GM10847 (cell line): ENCODE measurements around the gene VSIG8.

Experiments
- POLR2A ChIP-seq: IDR thresholded peaks from 2 replicates; pipeline ENCODE4 v1.6.1; 2011; ENCODE audit not compliant: insufficient read length; ENCODE audit errors: extremely low read depth

The VSIG8 gene

GRCh38 chr1:159890390-159890789, 27.9 kb upstream of the VSIG8 start:
- no peak for TF ChIP-seq POLR2A

DNA sequence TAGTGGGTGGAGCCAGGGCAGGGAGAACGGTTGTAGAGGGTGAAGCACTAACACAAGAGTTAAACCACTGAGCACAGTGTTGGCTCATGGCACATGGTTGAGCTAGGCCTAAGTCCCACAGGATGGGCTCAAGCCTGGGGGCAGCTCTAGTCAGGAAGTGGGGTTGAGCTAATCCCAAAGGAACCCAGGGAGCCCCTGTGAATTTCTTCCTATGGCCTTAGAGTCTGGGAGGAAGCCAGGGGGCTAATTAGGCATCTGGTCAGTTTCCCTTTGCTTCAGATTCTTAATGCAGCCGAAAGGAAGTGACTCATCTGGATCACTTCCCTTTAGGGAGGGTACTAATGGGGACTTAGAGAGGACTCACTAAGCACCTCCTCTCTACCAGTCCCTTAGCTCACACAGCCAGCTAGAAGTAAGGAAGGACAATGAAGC, 27.4 kb upstream of the VSIG8 start:
- no peak for TF ChIP-seq POLR2A

DNA sequence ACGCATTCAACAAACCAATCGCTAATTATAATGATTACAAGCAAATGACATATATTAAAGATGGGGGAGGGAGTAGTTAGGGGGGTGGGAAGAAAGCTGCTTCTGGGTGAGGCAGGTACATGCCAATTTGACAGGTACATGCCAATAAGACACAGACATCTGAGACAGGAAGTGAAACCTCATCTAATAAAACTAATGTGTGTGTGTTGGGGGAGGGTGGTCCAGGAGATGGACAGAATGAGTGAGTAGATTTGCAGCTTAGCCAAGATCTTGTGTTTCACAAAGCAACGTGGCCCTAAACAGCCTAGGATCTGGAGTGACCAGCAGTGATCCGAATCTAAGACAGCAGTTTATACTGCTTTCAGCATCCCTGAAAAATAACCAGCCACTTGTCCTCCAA, 26.7 kb upstream of the VSIG8 start:
- TF ChIP-seq POLR2A: no peak

DNA sequence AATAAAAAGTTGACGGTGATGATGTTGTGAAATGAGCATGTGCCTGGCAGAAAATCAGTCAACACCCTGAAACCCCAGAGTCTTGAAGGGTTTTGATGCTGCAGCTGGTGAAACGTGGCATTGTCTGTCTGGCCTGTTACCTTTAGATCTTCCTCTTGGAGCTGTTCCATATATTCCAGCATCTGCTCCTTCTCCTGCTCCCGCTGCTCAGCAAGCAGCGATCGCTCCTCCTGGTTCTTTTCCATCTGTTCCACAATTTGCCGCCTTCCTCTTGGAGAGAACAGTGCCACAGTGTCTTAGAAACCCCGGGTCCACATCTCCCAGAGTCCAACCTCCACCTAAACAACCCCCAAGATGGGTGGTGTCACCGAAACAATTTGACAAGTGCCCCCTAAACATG, 21.8 kb upstream of the VSIG8 start:
- no peak for TF ChIP-seq POLR2A

GRCh38 chr1:159883134-159883533, 20.7 kb upstream of the VSIG8 start:
- no peak for TF ChIP-seq POLR2A

- TF ChIP-seq POLR2A: no peak
These were observed 20.0 kb upstream of the VSIG8 start for GRCh38 chr1:159882527-159882862.

DNA sequence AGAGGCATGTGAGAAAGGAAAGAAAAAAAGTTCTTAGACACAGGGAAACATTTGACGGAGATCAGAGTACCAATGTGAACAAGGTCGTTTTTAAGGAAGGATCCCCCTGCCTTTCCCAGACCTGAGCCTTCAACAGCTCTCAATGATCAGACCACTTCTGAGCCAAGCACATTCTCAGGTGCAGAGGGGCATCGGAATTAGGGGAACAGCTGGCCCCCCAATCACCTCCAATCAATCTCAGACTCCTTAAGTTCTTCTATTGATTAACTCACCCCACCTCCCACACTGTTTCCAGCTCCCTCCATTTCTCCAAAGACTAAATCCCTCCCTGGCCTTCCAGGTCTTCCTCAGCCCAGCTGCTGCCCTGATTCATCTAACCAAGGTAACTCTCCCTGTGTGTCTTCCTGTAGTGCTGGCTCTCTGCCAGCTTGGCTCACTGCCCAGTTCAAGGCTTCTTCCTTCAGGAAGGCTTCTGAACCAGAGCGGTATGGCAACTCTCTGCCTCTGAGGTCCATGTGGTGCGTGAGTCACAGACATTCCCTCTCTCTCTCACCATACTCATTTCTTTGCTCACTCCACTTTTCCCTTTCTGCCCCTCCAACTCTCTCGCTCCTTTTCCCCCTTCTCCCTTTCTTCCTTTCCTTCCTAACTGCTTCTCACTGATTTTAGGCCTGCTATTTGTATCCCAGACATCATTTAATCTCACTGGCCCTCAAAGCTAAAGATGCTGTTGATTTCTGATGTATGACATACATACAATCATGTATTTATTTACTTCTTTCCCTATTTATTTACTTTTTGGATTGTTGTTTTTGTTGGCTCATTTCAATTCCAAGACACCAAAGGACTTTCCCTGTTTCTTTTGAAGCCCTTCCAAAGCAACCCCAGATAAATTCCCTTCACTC, 19.4 kb upstream of the VSIG8 start:
- TF ChIP-seq POLR2A: no peak

DNA sequence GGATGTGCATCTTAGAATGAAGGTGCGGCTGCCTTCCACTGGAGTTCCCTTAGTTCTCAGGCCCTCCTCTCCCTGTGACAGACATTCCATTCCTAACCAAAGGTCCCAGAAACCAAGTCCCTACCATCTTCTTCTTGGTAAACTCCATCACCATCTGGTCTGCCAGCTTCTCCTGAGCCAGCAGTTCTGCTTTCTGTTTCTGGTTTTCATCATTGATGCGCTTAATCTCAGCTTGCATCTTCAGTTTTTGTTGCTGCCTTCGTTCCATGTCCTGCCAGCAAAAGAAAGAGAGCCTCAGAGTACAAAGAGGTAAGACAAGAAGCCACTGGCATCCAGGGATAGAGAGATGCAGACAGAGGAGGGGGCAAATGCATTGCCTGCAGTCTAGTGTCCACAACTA, 18.0 kb upstream of the VSIG8 start:
- TF ChIP-seq POLR2A: no peak

DNA sequence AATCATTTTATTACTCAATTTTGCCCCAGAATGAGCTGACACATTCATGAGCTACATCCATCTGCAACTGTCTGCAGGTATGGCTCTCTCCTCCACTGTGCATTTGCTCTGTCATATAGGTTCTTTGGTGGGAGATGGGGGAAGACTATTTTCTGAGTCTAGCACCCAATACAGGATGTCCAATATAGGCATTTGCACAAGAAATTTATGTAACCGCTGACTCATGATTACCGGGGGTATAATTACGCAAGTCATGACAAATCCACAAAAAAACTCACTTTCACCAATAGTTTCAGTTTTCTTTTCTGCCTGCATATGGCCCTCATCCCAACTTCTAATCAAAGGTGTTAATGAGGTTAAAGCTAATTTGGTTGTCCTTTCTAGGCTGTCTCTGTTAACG, 17.5 kb upstream of the VSIG8 start:
- no peak for TF ChIP-seq POLR2A

DNA sequence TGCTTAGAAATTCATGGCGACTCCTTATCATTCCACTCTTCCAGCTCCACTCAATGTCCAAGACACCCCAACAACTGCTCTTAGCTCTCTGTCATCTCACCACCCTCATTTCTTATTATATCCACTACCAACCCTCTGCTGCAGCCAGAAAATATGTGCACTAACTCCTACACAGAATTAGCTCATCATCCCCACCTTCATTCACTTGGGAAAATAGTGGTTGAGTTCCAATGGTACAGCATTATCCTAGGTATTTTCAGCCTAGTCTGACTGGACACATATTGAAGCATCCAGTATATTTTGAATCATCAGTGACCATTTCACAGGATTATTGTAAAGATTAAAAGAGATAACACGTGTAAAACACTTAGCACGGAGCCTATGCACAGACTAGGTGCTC, 16.7 kb upstream of the VSIG8 start:
- no peak for TF ChIP-seq POLR2A

DNA sequence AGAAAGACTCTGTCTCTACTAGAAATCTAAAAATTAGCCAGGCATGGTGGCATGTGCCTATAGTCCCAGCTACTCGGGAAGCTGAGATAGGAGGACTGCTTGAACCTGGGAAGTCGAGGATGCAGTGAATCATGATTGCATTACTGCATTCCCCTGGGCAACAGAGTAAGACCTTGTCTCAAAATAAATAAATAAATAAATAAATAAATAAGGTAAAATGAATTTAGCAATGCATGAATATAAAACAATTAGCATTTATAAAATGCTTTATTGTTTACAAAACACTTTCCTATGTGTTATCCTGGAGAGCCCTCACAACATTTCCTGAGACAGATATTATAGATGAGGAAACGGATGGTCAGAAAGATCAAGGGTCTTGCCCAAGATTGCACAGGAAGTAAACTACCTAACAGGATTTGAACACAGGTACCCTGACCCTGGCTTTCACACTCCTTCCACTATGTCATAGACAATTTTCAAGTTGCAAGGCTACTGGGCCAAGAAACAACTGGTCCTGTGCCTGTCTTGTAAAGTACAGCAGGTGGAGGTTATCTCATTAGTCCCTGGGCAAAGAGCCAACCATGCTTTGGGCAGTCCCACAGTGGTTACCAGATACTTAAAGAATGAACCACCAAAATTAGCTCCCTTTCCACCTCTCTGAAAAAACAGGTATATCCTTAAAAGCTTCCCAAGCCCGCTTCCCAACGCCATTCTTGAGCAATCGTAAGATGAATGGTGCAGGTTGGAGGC, 15.4 kb upstream of the VSIG8 start:
- TF ChIP-seq POLR2A: no peak

- no peak for TF ChIP-seq POLR2A
These were observed 11.2 kb upstream of the VSIG8 start for GRCh38 chr1:159873530-159874143.

DNA sequence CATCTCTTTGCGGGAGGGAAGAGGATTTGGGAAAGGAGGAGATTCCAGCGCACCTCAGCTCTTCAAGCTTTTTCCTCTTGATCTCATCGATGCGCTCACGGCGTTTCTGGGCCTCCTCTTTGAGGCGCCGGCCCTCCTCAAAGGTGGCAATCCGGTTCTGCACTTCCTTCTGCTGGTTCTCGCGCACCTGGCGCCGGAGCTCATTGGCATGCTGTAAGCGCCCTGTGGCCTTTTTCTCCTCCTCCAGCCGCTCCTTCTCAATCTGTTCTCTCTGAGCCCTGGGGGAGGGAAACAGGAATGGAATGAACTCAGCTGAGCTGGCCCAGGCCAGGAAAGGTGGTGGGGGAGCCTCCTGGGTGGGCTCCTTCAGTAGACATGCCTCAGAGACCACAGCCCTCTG, 10.4 kb upstream of the VSIG8 start:
- TF ChIP-seq POLR2A: no peak

GRCh38 chr1:159870704-159871103, 8.2 kb upstream of the VSIG8 start:
- no peak for TF ChIP-seq POLR2A

GRCh38 chr1:159869607-159870006, 7.2 kb upstream of the VSIG8 start:
- TF ChIP-seq POLR2A: no peak

GRCh38 chr1:159869173-159869572, 6.7 kb upstream of the VSIG8 start:
- TF ChIP-seq POLR2A: no peak
